Measurements from ENCODE around the gene FFAR4. TPM values are rescaled to one million over a fixed set of nuclear protein-coding genes. Genes with fewer than 3 reads are reported as not detected.
A peak's percentile ranks its signal among the peaks of the same experiment; 100 is the strongest.
"Not testable (repeated sequence)": the region's sequence is repeated elsewhere in the genome, so short reads cannot be mapped to it uniquely, and the experiment has no call there.

The FFAR4 gene
- total RNA-seq: not detected

GRCh38 chr10:93566435-93567276 lies at the start of gene FFAR4:
TSS of gene FFAR4 (plus strand) at chr10:93566665. CDS start at chr10:93566721, 56 bp downstream.
- no peak for ATAC-seq (replicated peaks)
- Mint-ChIP-seq H3K4me3 (no peak within 1 kb of the TSS), H3K36me3 (ENCODE audit: low read depth) (no peaks in the 10 kb centered on the region), H3K9me3 (no peaks in the 10 kb centered on the region), H3K27ac (no peak within 1 kb of the TSS), H3K4me1 (no peaks in the 10 kb centered on the region), H3K27me3 (peaks cover 50% of the 10 kb centered on the region)

GRCh38 chr10:93518531-93518930 lies 47.9 kb upstream of the FFAR4 start:
- Mint-ChIP-seq H3K9me3 (no peaks in the 10 kb centered on the region), H3K4me3 (no peak overlapping the region), H3K36me3 (ENCODE audit: low read depth) (peaks cover 48% of the 10 kb centered on the region), H3K4me1 (no peaks in the 10 kb centered on the region), H3K27ac (no peak overlapping the region), H3K27me3 (no peaks in the 10 kb centered on the region)
- no peak for ATAC-seq (replicated peaks)

GRCh38 chr10:93535293-93535692 lies 31.2 kb upstream of the FFAR4 start:
- H3K4me3 Mint-ChIP-seq: no peak overlapping the region
- no peaks in the 10 kb centered on the region for H3K9me3 Mint-ChIP-seq
- ATAC-seq (replicated peaks): no peak
- H3K36me3 Mint-ChIP-seq (ENCODE audit: low read depth): no peaks in the 10 kb centered on the region
- peaks cover 14% of the 10 kb centered on the region for H3K27me3 Mint-ChIP-seq
- no peak overlapping the region for H3K27ac Mint-ChIP-seq
- H3K4me1 Mint-ChIP-seq: no peaks in the 10 kb centered on the region

GRCh38 chr10:93540871-93541270 lies 25.6 kb upstream of the FFAR4 start:
- not testable (repeated sequence) for H3K9me3 Mint-ChIP-seq; H3K4me3 Mint-ChIP-seq; H3K36me3 Mint-ChIP-seq (ENCODE audit: low read depth); H3K27ac Mint-ChIP-seq; H3K4me1 Mint-ChIP-seq; H3K27me3 Mint-ChIP-seq; ATAC-seq (replicated peaks)

GRCh38 chr10:93541402-93542357 lies 24.8 kb upstream of the FFAR4 start:
- Mint-ChIP-seq H3K27ac (no peak overlapping the region), H3K4me3 (no peak overlapping the region), H3K4me1 (no peaks in the 10 kb centered on the region), H3K9me3 (no peaks in the 10 kb centered on the region), H3K36me3 (ENCODE audit: low read depth) (no peaks in the 10 kb centered on the region), H3K27me3 (peaks cover 3% of the 10 kb centered on the region)
- peak; percentile 34 for ATAC-seq (replicated peaks)

- ATAC-seq (replicated peaks): no peak
Measured at GRCh38 chr10:93542358-93542791, 24.1 kb upstream of the FFAR4 start.

GRCh38 chr10:93546995-93547394 lies 19.5 kb upstream of the FFAR4 start:
- H3K27me3 Mint-ChIP-seq; ATAC-seq (replicated peaks); H3K27ac Mint-ChIP-seq; H3K36me3 Mint-ChIP-seq (ENCODE audit: low read depth); H3K9me3 Mint-ChIP-seq; H3K4me3 Mint-ChIP-seq; H3K4me1 Mint-ChIP-seq: not testable (repeated sequence)

More at GRCh38 chr10:93542358-93542791, 24.1 kb upstream of the FFAR4 start:
- Mint-ChIP-seq H3K36me3 (ENCODE audit: low read depth) (no peaks in the 10 kb centered on the region), H3K27ac (no peak overlapping the region), H3K27me3 (peaks cover under 1% of the 10 kb centered on the region), H3K4me1 (no peaks in the 10 kb centered on the region), H3K9me3 (no peaks in the 10 kb centered on the region), H3K4me3 (no peak overlapping the region)

- Mint-ChIP-seq H3K27me3 (no peaks in the 10 kb centered on the region), H3K9me3 (no peaks in the 10 kb centered on the region), H3K36me3 (ENCODE audit: low read depth) (no peaks in the 10 kb centered on the region), H3K4me1 (no peaks in the 10 kb centered on the region), H3K27ac (no peak overlapping the region), H3K4me3 (no peak overlapping the region)
- ATAC-seq (replicated peaks): no peak
Measured at GRCh38 chr10:93547522-93547921, 18.9 kb upstream of the FFAR4 start.

- H3K4me1 Mint-ChIP-seq: no peaks in the 10 kb centered on the region
- no peaks in the 10 kb centered on the region for H3K27me3 Mint-ChIP-seq
- H3K4me3 Mint-ChIP-seq: no peak overlapping the region
- H3K27ac Mint-ChIP-seq: no peak overlapping the region
- H3K36me3 Mint-ChIP-seq (ENCODE audit: low read depth): no peaks in the 10 kb centered on the region
- ATAC-seq (replicated peaks): no peak
- no peaks in the 10 kb centered on the region for H3K9me3 Mint-ChIP-seq
Measured at GRCh38 chr10:93548376-93549071, 17.9 kb upstream of the FFAR4 start.

GRCh38 chr10:93550606-93551005 lies 15.9 kb upstream of the FFAR4 start:
- Mint-ChIP-seq H3K27me3 (peaks cover 3% of the 10 kb centered on the region), H3K36me3 (ENCODE audit: low read depth) (no peaks in the 10 kb centered on the region), H3K4me3 (no peak overlapping the region), H3K27ac (no peak overlapping the region), H3K4me1 (no peaks in the 10 kb centered on the region), H3K9me3 (no peaks in the 10 kb centered on the region)
- no peak for ATAC-seq (replicated peaks)

- no peaks in the 10 kb centered on the region for H3K36me3 Mint-ChIP-seq (ENCODE audit: low read depth)
- no peaks in the 10 kb centered on the region for H3K4me1 Mint-ChIP-seq
- no peak for ATAC-seq (replicated peaks)
- H3K4me3 Mint-ChIP-seq: no peak overlapping the region
- no peak overlapping the region for H3K27ac Mint-ChIP-seq
- H3K9me3 Mint-ChIP-seq: no peaks in the 10 kb centered on the region
- H3K27me3 Mint-ChIP-seq: peaks cover 8% of the 10 kb centered on the region
Measured at GRCh38 chr10:93552780-93553179, 13.7 kb upstream of the FFAR4 start.

GRCh38 chr10:93553482-93554315 lies 12.8 kb upstream of the FFAR4 start:
- Mint-ChIP-seq H3K27me3 (peaks cover 11% of the 10 kb centered on the region), H3K36me3 (ENCODE audit: low read depth) (no peaks in the 10 kb centered on the region), H3K4me3 (no peak overlapping the region), H3K27ac (no peak overlapping the region), H3K4me1 (no peaks in the 10 kb centered on the region), H3K9me3 (no peaks in the 10 kb centered on the region)
- no peak for ATAC-seq (replicated peaks)

- H3K4me3 Mint-ChIP-seq: no peak overlapping the region
- H3K27ac Mint-ChIP-seq: no peak overlapping the region
- H3K27me3 Mint-ChIP-seq: peaks cover 11% of the 10 kb centered on the region
- ATAC-seq (replicated peaks): no peak
- H3K9me3 Mint-ChIP-seq: no peaks in the 10 kb centered on the region
- H3K4me1 Mint-ChIP-seq: no peaks in the 10 kb centered on the region
- H3K36me3 Mint-ChIP-seq (ENCODE audit: low read depth): no peaks in the 10 kb centered on the region
Measured at GRCh38 chr10:93554316-93554663, 12.2 kb upstream of the FFAR4 start.

All from activated T-helper 17 cell treated with anti-CD3 and anti-CD28 coated beads, Interleukin-2, amount 50 U/mL, for 72 hours (primary cell).